ENCODE measurements around the gene RIPK3.

Gene RIPK3

GRCh38 chr14:24353559-24354481 is 14.0 kb upstream of the RIPK3 start:
- TF ChIP-seq EZH2 (IDR thresholded peaks at IDR 0.05; ENCODE audit: borderline replicate concordance, low read depth, low read length, severe bottlenecking) (no peak), CTCF (IDR thresholded peaks at IDR 0.05; ENCODE audit: borderline replicate concordance, extremely low read depth, low read length, poor library complexity, severe bottlenecking) (no peak)
- peaks cover 5% of the 10 kb centered on the region for H3K27me3 ChIP-seq (ENCODE audit: insufficient read depth, low read length, poor library complexity)

GRCh38 chr14:24351517-24351916 is 11.7 kb upstream of the RIPK3 start:
- no peak overlapping the region for H3K4me3 ChIP-seq (ENCODE audit: low read depth in 1 of 2, low read length in 2 of 2)
- H3K4me1 ChIP-seq (ENCODE audit: insufficient read depth, low read length): no peaks in the 10 kb centered on the region
- H4K20me1 ChIP-seq (ENCODE audit: insufficient read depth, low read length): no peaks in the 10 kb centered on the region
- TF ChIP-seq CTCF (IDR thresholded peaks at IDR 0.05; ENCODE audit: borderline replicate concordance, extremely low read depth, low read length, poor library complexity, severe bottlenecking): no peak
- TF ChIP-seq EZH2 (IDR thresholded peaks at IDR 0.05; ENCODE audit: borderline replicate concordance, low read depth, low read length, severe bottlenecking): no peak
- no peak overlapping the region for H2AFZ ChIP-seq (ENCODE audit: low read depth, low read length)
- H3K27ac ChIP-seq (ENCODE audit: low read length): no peak overlapping the region
- ATAC-seq (ENCODE audit: insufficient read depth, low read depth) (no peak), DNase-seq (no peak)
- no peaks in the 10 kb centered on the region for H3K79me2 ChIP-seq (ENCODE audit: insufficient read depth, low read length)
- H3K9ac ChIP-seq (ENCODE audit: low read depth, low read length): no peak overlapping the region
- no peak overlapping the region for H3K4me2 ChIP-seq (ENCODE audit: insufficient read depth, low read length)
- no peaks in the 10 kb centered on the region for H3K36me3 ChIP-seq (ENCODE audit: insufficient read depth, low read length)
- no peaks in the 10 kb centered on the region for H3K9me3 ChIP-seq (ENCODE audit: insufficient read depth, low read length, severe bottlenecking)
- peaks cover 15% of the 10 kb centered on the region for H3K27me3 ChIP-seq (ENCODE audit: insufficient read depth, low read length, poor library complexity)

More at GRCh38 chr14:24353559-24354481, 14.0 kb upstream of the RIPK3 start:
- Histone ChIP-seq H3K79me2 (ENCODE audit: insufficient read depth, low read length) (no peaks in the 10 kb centered on the region), H3K9ac (ENCODE audit: low read depth, low read length) (no peak overlapping the region), H3K36me3 (ENCODE audit: insufficient read depth, low read length) (no peaks in the 10 kb centered on the region), H3K4me3 (ENCODE audit: low read depth in 1 of 2, low read length in 2 of 2) (no peak overlapping the region), H3K27ac (ENCODE audit: low read length) (no peak overlapping the region), H3K9me3 (ENCODE audit: insufficient read depth, low read length, severe bottlenecking) (no peaks in the 10 kb centered on the region), H3K4me1 (ENCODE audit: insufficient read depth, low read length) (no peaks in the 10 kb centered on the region), H2AFZ (ENCODE audit: low read depth, low read length) (no peak overlapping the region), H3K4me2 (ENCODE audit: insufficient read depth, low read length) (no peak overlapping the region), H4K20me1 (ENCODE audit: insufficient read depth, low read length) (no peaks in the 10 kb centered on the region)
- DNase-seq: no peak
- no peak for ATAC-seq (ENCODE audit: insufficient read depth, low read depth)

GRCh38 chr14:24349742-24350141 is 10.0 kb upstream of the RIPK3 start:
- Histone ChIP-seq H3K9me3 (ENCODE audit: insufficient read depth, low read length, severe bottlenecking) (no peaks in the 10 kb centered on the region), H2AFZ (ENCODE audit: low read depth, low read length) (no peak overlapping the region), H3K9ac (ENCODE audit: low read depth, low read length) (no peak overlapping the region), H3K36me3 (ENCODE audit: insufficient read depth, low read length) (no peaks in the 10 kb centered on the region), H3K4me1 (ENCODE audit: insufficient read depth, low read length) (no peaks in the 10 kb centered on the region), H4K20me1 (ENCODE audit: insufficient read depth, low read length) (no peaks in the 10 kb centered on the region), H3K27ac (ENCODE audit: low read length) (no peak overlapping the region), H3K4me3 (ENCODE audit: low read depth in 1 of 2, low read length in 2 of 2) (no peak overlapping the region), H3K79me2 (ENCODE audit: insufficient read depth, low read length) (no peaks in the 10 kb centered on the region), H3K4me2 (ENCODE audit: insufficient read depth, low read length) (no peak overlapping the region), H3K27me3 (ENCODE audit: insufficient read depth, low read length, poor library complexity) (peaks cover 16% of the 10 kb centered on the region)
- ATAC-seq (ENCODE audit: insufficient read depth, low read depth): no peak
- no peak for TF ChIP-seq CTCF (IDR thresholded peaks at IDR 0.05; ENCODE audit: borderline replicate concordance, extremely low read depth, low read length, poor library complexity, severe bottlenecking)
- no peak for TF ChIP-seq EZH2 (IDR thresholded peaks at IDR 0.05; ENCODE audit: borderline replicate concordance, low read depth, low read length, severe bottlenecking)
- no peak for DNase-seq

Measured in DND-41 (cell line).